ENCODE data around the gene LRRC34.

LRRC34 gene

DNA sequence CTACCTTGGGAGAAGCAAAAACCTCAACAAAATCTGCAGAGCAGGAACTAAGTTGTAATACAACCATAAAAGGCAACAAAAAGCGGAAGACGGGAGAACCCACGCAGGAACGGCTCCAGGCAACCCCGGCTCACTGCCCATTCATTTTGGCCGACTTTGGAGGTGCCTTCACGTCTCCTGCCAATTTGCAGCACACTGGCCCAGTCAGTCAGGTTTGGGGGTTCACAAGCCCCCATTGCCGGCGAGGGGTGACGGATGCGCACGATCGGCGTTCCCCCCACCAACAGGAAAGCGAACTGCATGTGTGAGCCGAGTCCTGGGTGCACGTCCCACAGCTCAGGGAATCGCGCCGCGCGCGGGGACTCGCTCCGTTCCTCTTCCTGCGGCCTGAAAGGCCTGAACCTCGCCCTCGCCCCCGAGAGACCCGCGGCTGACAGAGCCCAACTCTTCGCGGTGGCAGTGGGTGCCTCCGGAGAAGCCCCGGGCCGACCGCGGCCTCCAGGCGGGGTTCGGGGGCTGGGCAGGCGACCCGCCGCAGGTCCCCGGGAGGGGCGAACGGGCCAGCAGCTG, 48.3 kb downstream of the LRRC34 start:
- peak; percentile 90 for TF ChIP-seq SPI1 (IDR thresholded peaks at IDR 0.05; ENCODE audit: borderline replicate concordance, low read depth)
- TF ChIP-seq, protein P1, sequence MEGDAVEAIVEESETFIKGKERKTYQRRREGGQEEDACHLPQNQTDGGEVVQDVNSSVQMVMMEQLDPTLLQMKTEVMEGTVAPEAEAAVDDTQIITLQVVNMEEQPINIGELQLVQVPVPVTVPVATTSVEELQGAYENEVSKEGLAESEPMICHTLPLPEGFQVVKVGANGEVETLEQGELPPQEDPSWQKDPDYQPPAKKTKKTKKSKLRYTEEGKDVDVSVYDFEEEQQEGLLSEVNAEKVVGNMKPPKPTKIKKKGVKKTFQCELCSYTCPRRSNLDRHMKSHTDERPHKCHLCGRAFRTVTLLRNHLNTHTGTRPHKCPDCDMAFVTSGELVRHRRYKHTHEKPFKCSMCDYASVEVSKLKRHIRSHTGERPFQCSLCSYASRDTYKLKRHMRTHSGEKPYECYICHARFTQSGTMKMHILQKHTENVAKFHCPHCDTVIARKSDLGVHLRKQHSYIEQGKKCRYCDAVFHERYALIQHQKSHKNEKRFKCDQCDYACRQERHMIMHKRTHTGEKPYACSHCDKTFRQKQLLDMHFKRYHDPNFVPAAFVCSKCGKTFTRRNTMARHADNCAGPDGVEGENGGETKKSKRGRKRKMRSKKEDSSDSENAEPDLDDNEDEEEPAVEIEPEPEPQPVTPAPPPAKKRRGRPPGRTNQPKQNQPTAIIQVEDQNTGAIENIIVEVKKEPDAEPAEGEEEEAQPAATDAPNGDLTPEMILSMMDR (IDR thresholded peaks at IDR 0.05; ENCODE audit: insufficient read depth, low read length), result no peak
- no peak for TF ChIP-seq GABPA (IDR thresholded peaks at IDR 0.05; ENCODE audit: low read depth)
- TF ChIP-seq, protein P2, sequence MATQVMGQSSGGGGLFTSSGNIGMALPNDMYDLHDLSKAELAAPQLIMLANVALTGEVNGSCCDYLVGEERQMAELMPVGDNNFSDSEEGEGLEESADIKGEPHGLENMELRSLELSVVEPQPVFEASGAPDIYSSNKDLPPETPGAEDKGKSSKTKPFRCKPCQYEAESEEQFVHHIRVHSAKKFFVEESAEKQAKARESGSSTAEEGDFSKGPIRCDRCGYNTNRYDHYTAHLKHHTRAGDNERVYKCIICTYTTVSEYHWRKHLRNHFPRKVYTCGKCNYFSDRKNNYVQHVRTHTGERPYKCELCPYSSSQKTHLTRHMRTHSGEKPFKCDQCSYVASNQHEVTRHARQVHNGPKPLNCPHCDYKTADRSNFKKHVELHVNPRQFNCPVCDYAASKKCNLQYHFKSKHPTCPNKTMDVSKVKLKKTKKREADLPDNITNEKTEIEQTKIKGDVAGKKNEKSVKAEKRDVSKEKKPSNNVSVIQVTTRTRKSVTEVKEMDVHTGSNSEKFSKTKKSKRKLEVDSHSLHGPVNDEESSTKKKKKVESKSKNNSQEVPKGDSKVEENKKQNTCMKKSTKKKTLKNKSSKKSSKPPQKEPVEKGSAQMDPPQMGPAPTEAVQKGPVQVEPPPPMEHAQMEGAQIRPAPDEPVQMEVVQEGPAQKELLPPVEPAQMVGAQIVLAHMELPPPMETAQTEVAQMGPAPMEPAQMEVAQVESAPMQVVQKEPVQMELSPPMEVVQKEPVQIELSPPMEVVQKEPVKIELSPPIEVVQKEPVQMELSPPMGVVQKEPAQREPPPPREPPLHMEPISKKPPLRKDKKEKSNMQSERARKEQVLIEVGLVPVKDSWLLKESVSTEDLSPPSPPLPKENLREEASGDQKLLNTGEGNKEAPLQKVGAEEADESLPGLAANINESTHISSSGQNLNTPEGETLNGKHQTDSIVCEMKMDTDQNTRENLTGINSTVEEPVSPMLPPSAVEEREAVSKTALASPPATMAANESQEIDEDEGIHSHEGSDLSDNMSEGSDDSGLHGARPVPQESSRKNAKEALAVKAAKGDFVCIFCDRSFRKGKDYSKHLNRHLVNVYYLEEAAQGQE (IDR thresholded peaks at IDR 0.05; ENCODE audit: insufficient replicate concordance, low read depth), result peak; percentile 49
- TF ChIP-seq POLR2AphosphoS5 (IDR thresholded peaks at IDR 0.05; ENCODE audit: low read depth), result peak; percentile 77
- DNase-seq (ENCODE audit: low read depth in 1 of 2, low spot score in 1 of 2), result peak in 1 of 2 experiments; percentile 85
- peak overlapping the region; percentile 55 for H3K4me3 ChIP-seq (replicated peaks; ENCODE audit: insufficient read depth, low read length)

DNA sequence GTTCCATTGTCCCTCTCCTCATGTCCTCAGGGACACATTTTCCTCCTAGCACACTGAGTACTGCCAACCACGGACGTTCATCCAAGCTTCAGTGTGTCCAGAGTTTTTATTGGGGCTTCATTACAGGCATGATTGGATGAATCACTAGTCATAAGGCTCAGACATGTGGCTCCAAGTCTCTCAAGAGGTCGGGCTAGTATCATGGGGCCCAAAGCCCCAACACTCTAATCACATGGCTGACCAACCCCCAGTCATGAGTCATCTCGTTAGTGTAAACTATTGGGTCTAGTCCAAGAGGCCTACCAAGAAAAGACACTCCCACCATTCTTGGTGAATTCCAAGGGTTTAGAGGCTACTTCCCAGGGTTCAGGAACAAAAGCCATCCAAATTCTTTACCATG, 52.2 kb downstream of the LRRC34 start:
- Histone ChIP-seq H3K27ac (replicated peaks) (no peak overlapping the region), H3K27me3 (ENCODE audit: insufficient read depth, poor library complexity, severe bottlenecking) (no peaks in the 10 kb centered on the region), H3K4me3 (replicated peaks; ENCODE audit: insufficient read depth, low read length) (no peak overlapping the region)
- DNase-seq (ENCODE audit: low read depth in 1 of 2, low spot score in 1 of 2), result no peak
- TF ChIP-seq, protein P1 (IDR thresholded peaks at IDR 0.05; ENCODE audit: insufficient read depth, low read length), result no peak
- TF ChIP-seq, protein P2 (IDR thresholded peaks at IDR 0.05; ENCODE audit: insufficient replicate concordance, low read depth), result no peak
- no peak for TF ChIP-seq GABPA (IDR thresholded peaks at IDR 0.05; ENCODE audit: low read depth)
- no peak for TF ChIP-seq SPI1 (IDR thresholded peaks at IDR 0.05; ENCODE audit: borderline replicate concordance, low read depth)
- TF ChIP-seq POLR2AphosphoS5 (IDR thresholded peaks at IDR 0.05; ENCODE audit: low read depth), result no peak

More for the DNA sequence above, 48.3 kb downstream of the LRRC34 start:
- H3K27ac ChIP-seq (replicated peaks), result peak overlapping the region; percentile 89
- no peaks in the 10 kb centered on the region for H3K27me3 ChIP-seq (ENCODE audit: insufficient read depth, poor library complexity, severe bottlenecking)

DNA sequence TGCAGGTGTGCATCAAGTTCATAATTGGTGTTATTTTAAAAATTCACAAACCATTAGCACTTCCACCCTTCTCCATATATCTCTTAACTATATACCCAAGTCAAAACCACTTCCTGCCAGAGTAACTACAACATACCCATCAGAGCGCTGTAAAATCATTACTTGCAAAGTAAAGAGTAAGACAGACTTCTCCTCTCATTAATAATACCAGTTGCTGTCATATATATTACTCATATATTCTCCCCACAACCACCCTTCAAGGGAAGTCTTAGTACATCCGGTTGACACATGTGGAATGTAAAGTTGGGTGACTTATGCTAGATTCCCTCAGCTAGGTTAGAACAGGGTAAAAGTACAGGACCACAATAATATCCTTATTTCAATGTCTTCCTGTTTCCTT, 53.4 kb downstream of the LRRC34 start:
- no peak overlapping the region for H3K4me3 ChIP-seq (replicated peaks; ENCODE audit: insufficient read depth, low read length)
- no peak overlapping the region for H3K27ac ChIP-seq (replicated peaks)
- H3K27me3 ChIP-seq (ENCODE audit: insufficient read depth, poor library complexity, severe bottlenecking), result no peaks in the 10 kb centered on the region
- DNase-seq (ENCODE audit: low read depth in 1 of 2, low spot score in 1 of 2), result no peak
- TF ChIP-seq, protein P2 (IDR thresholded peaks at IDR 0.05; ENCODE audit: insufficient replicate concordance, low read depth), result no peak
- TF ChIP-seq GABPA (IDR thresholded peaks at IDR 0.05; ENCODE audit: low read depth), result no peak
- no peak for TF ChIP-seq SPI1 (IDR thresholded peaks at IDR 0.05; ENCODE audit: borderline replicate concordance, low read depth)
